ENCODE data around the gene FUT1. TPM values are rescaled to one million over a fixed set of nuclear protein-coding genes. Genes with fewer than 3 reads are reported as not detected.

FUT1 gene
- total RNA-seq, 1 donor from 2014 or later, result 1.8 TPM

DNA sequence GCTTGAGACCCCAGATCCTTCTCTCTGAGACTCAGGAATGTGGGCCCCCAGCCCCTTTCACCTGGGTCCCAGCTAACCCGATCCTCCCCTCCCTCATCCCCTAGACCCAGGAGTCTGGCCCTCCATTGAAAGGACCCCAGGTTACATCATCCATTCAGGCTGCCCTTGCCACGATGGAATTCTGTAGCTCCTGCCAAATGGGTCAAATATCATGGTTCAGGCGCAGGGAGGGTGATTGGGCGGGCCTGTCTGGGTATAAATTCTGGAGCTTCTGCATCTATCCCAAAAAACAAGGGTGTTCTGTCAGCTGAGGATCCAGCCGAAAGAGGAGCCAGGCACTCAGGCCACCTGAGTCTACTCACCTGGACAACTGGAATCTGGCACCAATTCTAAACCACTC, 3.3 kb upstream of the FUT1 start:
- intact Hi-C loops (cut with micrococcal nuclease), result no loop called here
- DNase-seq, result no peak
- H3K9me3 ChIP-seq (replicated peaks), result no peaks in the 10 kb centered on the region
- peaks cover 31% of the 10 kb centered on the region for H3K27me3 ChIP-seq (ENCODE audit: low read depth)
- no peak overlapping the region for H3K4me3 ChIP-seq
- no peak for TF ChIP-seq CTCF (IDR thresholded peaks at IDR 0.05; ENCODE audit: borderline replicate concordance)
- peaks cover 38% of the 10 kb centered on the region for H3K4me1 ChIP-seq
- H3K27ac ChIP-seq (replicated peaks), result no peak overlapping the region
- peaks cover under 1% of the 10 kb centered on the region for H3K36me3 ChIP-seq

- intact Hi-C loops (cut with micrococcal nuclease), result no loop called here
- peaks cover 40% of the 10 kb centered on the region for H3K4me1 ChIP-seq
- no peak for TF ChIP-seq CTCF (IDR thresholded peaks at IDR 0.05; ENCODE audit: borderline replicate concordance)
- no peak within 1 kb of the TSS for H3K27ac ChIP-seq (replicated peaks)
- peaks cover 6% of the 10 kb centered on the region for H3K36me3 ChIP-seq
- peaks cover 35% of the 10 kb centered on the region for H3K27me3 ChIP-seq (ENCODE audit: low read depth)
- no peak for DNase-seq
- H3K4me3 ChIP-seq, result no peak within 1 kb of the TSS
- H3K9me3 ChIP-seq (replicated peaks), result no peaks in the 10 kb centered on the region
Measured at GRCh38 chr19:48755084-48755641, 2.7 kb upstream of the FUT1 start, which contains the start of gene FGF21. TSS of gene FGF21 (plus strand) at chr19:48755524. CDS start at chr19:48756237, 713 bp downstream.

DNA sequence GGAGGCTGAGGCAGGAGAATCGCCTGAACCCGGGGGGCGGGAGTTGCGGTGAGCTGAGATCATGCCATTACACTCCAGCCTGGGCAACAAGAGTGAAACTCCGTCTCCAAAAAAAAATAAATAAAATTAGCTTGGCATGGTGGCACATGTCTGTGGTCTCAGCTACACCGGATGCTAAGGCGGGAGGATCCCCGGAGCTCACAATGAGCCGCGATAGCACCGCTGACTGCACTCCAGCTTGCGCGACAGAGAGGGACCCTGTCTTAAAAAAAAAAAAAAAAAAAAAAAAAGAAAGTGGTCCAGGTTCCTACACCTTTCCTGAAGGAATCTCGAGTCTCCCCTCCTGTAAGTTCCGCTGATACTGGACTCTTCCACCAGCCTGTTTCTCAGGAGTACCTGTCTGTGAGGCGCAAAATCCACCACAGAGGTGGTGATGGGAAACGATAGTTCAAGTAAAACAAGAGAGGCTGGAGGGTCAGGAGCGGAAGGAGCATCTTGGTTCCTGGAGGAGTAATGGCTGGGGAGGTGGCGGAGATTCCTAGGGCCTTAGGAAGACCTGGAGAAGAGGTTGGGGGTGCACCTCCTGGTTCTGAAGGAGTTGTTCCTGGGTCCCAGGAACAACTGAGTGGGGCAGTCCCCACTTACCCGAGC, 471 bp downstream of the FUT1 start:
- Histone ChIP-seq H3K4me1 (peaks cover 43% of the 10 kb centered on the region), H3K4me3 (peak overlapping the region; percentile 64), H3K36me3 (peaks cover 8% of the 10 kb centered on the region), H3K27ac (replicated peaks) (peak overlapping the region; percentile 86), H3K27me3 (ENCODE audit: low read depth) (peaks cover 35% of the 10 kb centered on the region), H3K9me3 (replicated peaks) (no peaks in the 10 kb centered on the region)
- intact Hi-C loops (cut with micrococcal nuclease), result no loop called here
- no peak for DNase-seq
- no peak for TF ChIP-seq CTCF (IDR thresholded peaks at IDR 0.05; ENCODE audit: borderline replicate concordance)

DNA sequence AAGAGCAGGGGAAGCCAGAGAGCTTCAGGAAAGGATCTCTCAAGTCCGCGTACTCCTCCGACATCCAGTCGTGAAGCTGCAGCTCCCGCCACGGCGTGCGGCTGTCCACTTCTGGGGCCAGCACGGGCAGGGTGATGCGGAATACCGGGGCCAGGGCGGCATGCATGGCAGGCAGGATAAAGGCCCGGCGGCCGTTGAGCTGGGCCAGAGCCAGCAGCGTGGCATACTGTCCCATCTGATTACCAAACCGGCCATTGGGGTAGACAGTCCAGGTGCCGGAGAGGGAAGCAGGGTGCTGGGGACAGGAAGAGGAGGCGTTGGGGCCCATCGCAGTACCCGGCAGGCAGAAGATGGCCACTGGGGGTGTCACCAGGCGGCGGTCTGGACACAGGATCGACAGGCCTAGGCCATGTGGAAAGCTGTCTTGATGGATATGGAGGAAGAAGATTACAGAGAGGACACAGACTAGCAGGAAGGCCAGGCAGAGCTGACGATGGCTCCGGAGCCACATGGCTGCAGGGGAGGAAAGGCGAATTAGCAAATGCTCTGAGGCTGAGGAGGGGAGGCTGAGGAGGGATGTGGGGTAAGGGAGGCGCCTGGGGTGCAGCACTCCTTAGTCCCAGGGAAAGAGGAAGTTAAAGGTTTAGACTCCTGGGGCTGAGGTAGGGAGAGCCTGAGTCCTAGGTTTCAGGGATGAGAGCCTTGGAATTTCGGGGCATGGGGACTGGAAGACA, 1.5 kb downstream of the FUT1 start:
- Histone ChIP-seq H3K27ac (replicated peaks) (peak overlapping the region; percentile 86), H3K27me3 (ENCODE audit: low read depth) (peaks cover 41% of the 10 kb centered on the region)
- intact Hi-C loops (cut with micrococcal nuclease), result no loop called here

DNA sequence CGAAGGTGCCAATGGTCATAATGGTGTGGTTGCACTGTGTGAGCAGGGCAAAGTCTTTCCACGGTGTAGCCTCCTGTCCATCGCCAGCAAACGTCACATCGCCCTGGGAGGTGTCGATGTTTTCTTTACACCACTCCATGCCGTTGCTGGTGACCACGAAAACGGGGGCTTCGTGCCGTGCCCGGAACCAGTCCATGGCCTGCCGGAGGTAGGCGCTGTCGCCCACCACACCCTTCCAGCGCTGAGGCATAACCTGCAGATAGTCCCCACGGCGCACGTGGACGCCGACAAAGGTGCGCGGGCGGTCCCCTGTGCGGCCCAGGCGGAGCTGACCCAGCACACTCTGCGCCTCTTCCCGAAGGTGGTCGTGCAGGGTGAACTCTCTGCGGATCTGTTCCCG, 2.1 kb downstream of the FUT1 start:
- H3K27me3 ChIP-seq (ENCODE audit: low read depth), result peaks cover 46% of the 10 kb centered on the region
- peaks cover 8% of the 10 kb centered on the region for H3K36me3 ChIP-seq
- TF ChIP-seq CTCF (IDR thresholded peaks at IDR 0.05; ENCODE audit: borderline replicate concordance), result no peak
- DNase-seq, result no peak
- H3K4me1 ChIP-seq, result peaks cover 48% of the 10 kb centered on the region
- no peak overlapping the region for H3K27ac ChIP-seq (replicated peaks)
- intact Hi-C loops (cut with micrococcal nuclease), result no loop called here
- no peaks in the 10 kb centered on the region for H3K9me3 ChIP-seq (replicated peaks)
- H3K4me3 ChIP-seq, result peak overlapping the region; percentile 64

More for the DNA sequence above, 1.5 kb downstream of the FUT1 start:
- TF ChIP-seq CTCF (IDR thresholded peaks at IDR 0.05; ENCODE audit: borderline replicate concordance), result no peak
- peak overlapping the region; percentile 64 for H3K4me3 ChIP-seq
- peaks cover 53% of the 10 kb centered on the region for H3K4me1 ChIP-seq
- H3K9me3 ChIP-seq (replicated peaks), result no peaks in the 10 kb centered on the region
- H3K36me3 ChIP-seq, result peaks cover 8% of the 10 kb centered on the region
- DNase-seq, result no peak

Measured in left ventricle myocardium inferior (tissue), 1 donor.